ENCODE measurements around the gene DDX4.

Gene DDX4

GRCh38 chr5:55866485-55866884 is 128.6 kb downstream of the DDX4 start:
- DNase-seq (ENCODE audit: low spot score): no peak

Data from RKO (cell line).